B cell (primary cell): ENCODE results near the gene CAPN15.

Experiments
- EZH2 ChIP-seq: IDR thresholded peaks from 2 replicates; pipeline ENCODE4 v1.6.1; 2012; ENCODE audit warnings: borderline replicate concordance, low read depth, mild to moderate bottlenecking, moderate library complexity, low read length; ENCODE audit not compliant: insufficient read depth, poor library complexity, severe bottlenecking
- TF ChIP-seq, protein P1 (sequence below): fragments of 200-600 bp; IDR thresholded peaks from one replicate; pipeline ENCODE4 v1.8.0; 2022; ENCODE audit warnings: antibody characterized with exemption, mild to moderate bottlenecking

DNA sequence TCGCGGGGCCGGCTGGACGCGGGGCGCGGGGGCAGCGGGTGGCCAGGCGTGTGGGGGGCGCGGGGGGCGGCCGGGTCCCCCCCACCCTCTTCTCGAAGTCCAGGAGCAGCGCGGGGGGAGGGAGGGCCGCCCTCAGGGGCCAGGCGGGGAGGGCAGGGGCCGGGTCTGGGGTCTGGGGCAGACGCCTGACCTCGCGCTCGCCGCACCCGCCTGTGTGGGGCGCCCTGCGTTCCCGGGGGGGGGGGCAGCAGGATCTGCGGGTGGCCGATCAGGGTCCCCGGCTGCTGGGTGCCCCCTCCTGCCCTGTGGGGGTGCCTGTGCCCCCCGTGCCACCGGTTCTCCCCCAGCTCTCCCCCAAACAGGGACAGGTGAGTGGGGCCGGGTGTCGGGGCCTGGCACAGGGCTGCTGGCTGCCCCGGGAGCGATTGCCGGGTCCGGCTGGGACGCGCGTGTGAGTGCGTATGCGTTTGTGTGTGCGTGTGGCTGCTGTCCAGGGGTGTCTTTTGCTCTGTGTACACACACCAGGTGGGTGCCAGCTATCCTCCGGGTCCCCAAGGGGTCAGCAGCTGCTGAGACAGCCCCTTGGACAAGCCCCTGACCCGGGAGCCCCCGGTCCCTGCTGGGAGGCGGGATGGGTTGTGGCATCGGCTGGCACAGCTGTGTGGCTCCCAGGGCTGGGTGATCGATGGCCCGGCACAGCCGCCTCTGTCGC, 33.3 kb downstream of the CAPN15 start:
- TF ChIP-seq, protein P1, sequence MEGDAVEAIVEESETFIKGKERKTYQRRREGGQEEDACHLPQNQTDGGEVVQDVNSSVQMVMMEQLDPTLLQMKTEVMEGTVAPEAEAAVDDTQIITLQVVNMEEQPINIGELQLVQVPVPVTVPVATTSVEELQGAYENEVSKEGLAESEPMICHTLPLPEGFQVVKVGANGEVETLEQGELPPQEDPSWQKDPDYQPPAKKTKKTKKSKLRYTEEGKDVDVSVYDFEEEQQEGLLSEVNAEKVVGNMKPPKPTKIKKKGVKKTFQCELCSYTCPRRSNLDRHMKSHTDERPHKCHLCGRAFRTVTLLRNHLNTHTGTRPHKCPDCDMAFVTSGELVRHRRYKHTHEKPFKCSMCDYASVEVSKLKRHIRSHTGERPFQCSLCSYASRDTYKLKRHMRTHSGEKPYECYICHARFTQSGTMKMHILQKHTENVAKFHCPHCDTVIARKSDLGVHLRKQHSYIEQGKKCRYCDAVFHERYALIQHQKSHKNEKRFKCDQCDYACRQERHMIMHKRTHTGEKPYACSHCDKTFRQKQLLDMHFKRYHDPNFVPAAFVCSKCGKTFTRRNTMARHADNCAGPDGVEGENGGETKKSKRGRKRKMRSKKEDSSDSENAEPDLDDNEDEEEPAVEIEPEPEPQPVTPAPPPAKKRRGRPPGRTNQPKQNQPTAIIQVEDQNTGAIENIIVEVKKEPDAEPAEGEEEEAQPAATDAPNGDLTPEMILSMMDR, result no peak
- no peak for TF ChIP-seq EZH2
